HepG2 (cell line): ENCODE results near the gene CIAPIN1. TPM values are rescaled to one million over a fixed set of nuclear protein-coding genes. Genes with fewer than 3 reads are reported as not detected.

Experiments used
- ARNT2 ChIP-seq: sonication (generic); formaldehyde crosslinking; IDR thresholded peaks from 2 replicates; pipeline ENCODE4 v1.8.0; 2022; ENCODE audit warnings: mild to moderate bottlenecking, low read depth, missing genetic modification reagents, moderate library complexity
- ATF7-NPFF ChIP-seq: sonication (generic); formaldehyde crosslinking; IDR thresholded peaks from 2 replicates; pipeline ENCODE4 v1.8.1; 2023; ENCODE audit warnings: mild to moderate bottlenecking, low read depth, missing genetic modification reagents, moderate library complexity
- KLF13 ChIP-seq: sonication (generic); formaldehyde crosslinking; IDR thresholded peaks from 2 replicates; pipeline ENCODE4 v1.4.0; 2020; ENCODE audit warnings: mild to moderate bottlenecking, missing genetic modification reagents
- KMT2B ChIP-seq: IDR thresholded peaks from 2 replicates; pipeline ENCODE4 v1.6.1; 2016; ENCODE audit warnings: missing genetic modification reagents, missing compliant biosample characterization
- MTA1 ChIP-seq: sonication (generic); formaldehyde crosslinking; IDR thresholded peaks from 2 replicates; pipeline ENCODE4 v1.4.0; 2020; ENCODE audit warnings: missing genetic modification reagents, mild to moderate bottlenecking, borderline replicate concordance
- NFAT5 ChIP-seq: sonication (generic); formaldehyde crosslinking; IDR thresholded peaks from 2 replicates; pipeline ENCODE4 v1.4.0; 2020; ENCODE audit warnings: missing genetic modification reagents
- PTBP1 ChIP-seq: fragments of 200-400 bp; formaldehyde crosslinking; IDR thresholded peaks from 2 replicates; pipeline ENCODE4 v1.6.1; 2018; ENCODE audit warnings: low read length, low read depth; ENCODE audit not compliant: poor library complexity, severe bottlenecking
- SMYD3 ChIP-seq: sonication (generic); formaldehyde crosslinking; IDR thresholded peaks from 2 replicates; pipeline ENCODE4 v1.8.1; 2023; ENCODE audit warnings: mild to moderate bottlenecking, missing genetic modification reagents
- SPEN ChIP-seq: sonication (generic); formaldehyde crosslinking; IDR thresholded peaks from 2 replicates; pipeline ENCODE4 v1.5.1; 2020; ENCODE audit warnings: low read depth, mild to moderate bottlenecking, missing genetic modification reagents
- TFDP2 ChIP-seq: sonication (generic); formaldehyde crosslinking; IDR thresholded peaks from 2 replicates; pipeline ENCODE4 v1.4.0; 2020; ENCODE audit warnings: missing genetic modification reagents
- ZMAT5 ChIP-seq: sonication (generic); formaldehyde crosslinking; IDR thresholded peaks from 2 replicates; pipeline ENCODE4 v1.5.0; 2020; ENCODE audit warnings: mild to moderate bottlenecking, low read depth, missing genetic modification reagents, borderline replicate concordance
- ZNF160 ChIP-seq: sonication (generic); formaldehyde crosslinking; IDR thresholded peaks from 2 replicates; pipeline ENCODE4 v1.8.0; 2022; ENCODE audit warnings: mild to moderate bottlenecking, inconsistent platforms, missing genetic modification reagents
- ZNF260 ChIP-seq: sonication (generic); formaldehyde crosslinking; IDR thresholded peaks from 2 replicates; pipeline ENCODE4 v1.4.0; 2020; ENCODE audit warnings: missing genetic modification reagents, low read depth, mild to moderate bottlenecking, borderline replicate concordance
- ZNF83 ChIP-seq: sonication (generic); formaldehyde crosslinking; IDR thresholded peaks from 2 replicates; pipeline ENCODE4 v1.4.0; 2020; ENCODE audit warnings: missing genetic modification reagents, mild to moderate bottlenecking, borderline replicate concordance
- polyA plus RNA-seq, 8 experiments: library from polyadenylated mRNA; depleted of rRNA in 3 of 8; stranded (reverse) in 7 of 8; unstranded in 1 of 8; fragments of >200 nt; fragmentation: Illumina TruSeq in 4 of 8; extraction: Trizol in 4 of 8; gene quantifications; 2 replicates each; pipeline versions ENCODE4 v1.2.1 to v1.2.3, GENCODE V29; 2011 to 2016; ENCODE audit warnings: low read depth in 4 of 8, missing spikeins in 1 of 8, mixed read lengths in 1 of 8; ENCODE audit not compliant: insufficient read depth in 1 of 8
- total RNA-seq, 5 experiments: library from RNA; depleted of rRNA; stranded (reverse); fragments of >200 nt; fragmentation: Illumina TruSeq; extraction: Trizol; gene quantifications; 2 replicates each; pipeline ENCODE4 v1.2.3, GENCODE V29; 2016; ENCODE audit warnings: low read depth in 1 of 5
- TF ChIP-seq, protein P1 (sequence below): IDR thresholded peaks from 2 replicates; pipeline ENCODE4 v1.6.1; 2016; ENCODE audit warnings: missing genetic modification reagents, missing compliant biosample characterization
- TF ChIP-seq, protein P2 (sequence below): sonication (generic); formaldehyde crosslinking; IDR thresholded peaks from 2 replicates; pipeline ENCODE4 v1.5.0; 2020; ENCODE audit warnings: missing genetic modification reagents
- TF ChIP-seq, protein P3 (sequence below): sonication (generic); formaldehyde crosslinking; conservative IDR thresholded peaks from 2 replicates; pipeline ENCODE4 v1.8.0; 2022; ENCODE audit warnings: mild to moderate bottlenecking, moderate library complexity, missing genetic modification reagents

The CIAPIN1 gene
- total and polyA plus RNA-seq, 2 of the 13 experiments (the other 11 are each of a cell fraction or from before 2014, with no cell fraction given), result 69.3 to 89.7 TPM

DNA sequence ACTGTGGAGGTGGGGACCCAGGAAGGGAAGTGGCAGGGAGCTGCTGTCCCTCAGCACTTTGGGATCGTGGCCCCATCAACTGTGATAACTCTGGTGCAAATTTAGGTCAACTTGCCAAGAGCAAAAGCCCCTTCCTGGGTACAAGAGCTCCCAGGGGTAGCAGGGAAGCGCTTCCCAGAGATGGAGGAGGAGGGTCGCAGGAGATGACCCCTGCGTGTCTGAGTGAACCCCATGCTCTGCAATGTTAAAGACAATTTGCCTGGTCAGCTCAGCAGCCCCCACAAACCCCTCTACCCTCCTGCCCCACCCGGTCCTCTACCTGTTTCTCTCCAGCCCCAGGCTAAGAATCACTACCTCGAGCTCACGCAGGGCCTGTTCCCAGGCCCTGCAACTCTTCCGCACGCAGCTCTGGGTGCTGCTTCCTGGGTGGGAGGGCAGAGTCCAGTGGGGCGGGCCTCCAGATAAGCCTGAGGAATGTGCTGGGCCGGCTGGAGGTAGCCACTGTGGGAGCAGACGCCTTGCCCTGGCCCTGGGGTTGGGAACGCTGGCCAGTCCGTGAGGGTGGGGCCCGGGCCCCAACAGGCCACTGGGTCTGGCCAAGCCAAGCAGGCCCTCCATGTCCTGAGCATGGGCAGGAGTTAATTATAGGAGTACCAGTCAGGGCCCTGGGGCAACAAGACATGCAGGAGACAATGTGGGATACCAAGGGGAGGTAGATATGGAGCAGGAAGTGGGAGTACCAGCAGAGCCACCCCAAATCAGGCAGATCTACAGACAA is 33.0 kb upstream of the CIAPIN1 start (continued):
- 0 out of 2 replicates have a peak, but pooled peaks have one; percentile 16 for TF ChIP-seq TFDP2 (CRISPR knock-in tag)
- TF ChIP-seq ZNF260, result peak; percentile 83; the same call in 1 of the 2 replicates
- TF ChIP-seq, protein P1, sequence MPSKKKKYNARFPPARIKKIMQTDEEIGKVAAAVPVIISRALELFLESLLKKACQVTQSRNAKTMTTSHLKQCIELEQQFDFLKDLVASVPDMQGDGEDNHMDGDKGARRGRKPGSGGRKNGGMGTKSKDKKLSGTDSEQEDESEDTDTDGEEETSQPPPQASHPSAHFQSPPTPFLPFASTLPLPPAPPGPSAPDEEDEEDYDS (CRISPR knock-in tag), result 0 out of 2 replicates have a peak, but pooled peaks have one; percentile 46
- peak; percentile 87; the same call in 1 of the 2 replicates for TF ChIP-seq KLF13 (CRISPR knock-in tag)
- TF ChIP-seq MTA1 (CRISPR knock-in tag), result peak; percentile 92
- peak; percentile 89; the same call in 1 of the 2 replicates for TF ChIP-seq ZNF83 (CRISPR knock-in tag)
- TF ChIP-seq ZMAT5 (CRISPR knock-in tag), result no peak
- TF ChIP-seq, protein P2, sequence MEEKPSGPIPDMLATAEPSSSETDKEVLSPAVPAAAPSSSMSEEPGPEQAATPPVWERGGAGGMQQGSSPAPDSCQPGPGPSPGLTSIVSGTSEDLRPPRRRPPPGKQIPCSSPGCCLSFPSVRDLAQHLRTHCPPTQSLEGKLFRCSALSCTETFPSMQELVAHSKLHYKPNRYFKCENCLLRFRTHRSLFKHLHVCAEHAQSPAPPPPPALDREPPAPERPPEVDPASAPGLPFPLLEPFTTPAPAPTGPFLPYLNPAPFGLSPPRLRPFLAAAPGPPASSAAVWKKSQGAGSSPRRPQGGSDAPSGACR (CRISPR knock-in tag), result peak; percentile 81; the same call in 1 of the 2 replicates
- 0 out of 2 replicates have a peak, but pooled peaks have one; percentile 45 for TF ChIP-seq ATF7-NPFF (CRISPR knock-in tag)
- peak; percentile 81 for TF ChIP-seq SPEN
- TF ChIP-seq KMT2B, result peak; percentile 51
- peak; percentile 87 for TF ChIP-seq PTBP1
- TF ChIP-seq ZNF160 (CRISPR knock-in tag), result 0 out of 2 replicates have a peak, but pooled peaks have one; percentile 23
- TF ChIP-seq NFAT5 (CRISPR knock-in tag), result 0 out of 2 replicates have a peak, but pooled peaks have one; percentile 41
- peak; percentile 76 for TF ChIP-seq SMYD3 (CRISPR knock-in tag)
- TF ChIP-seq, protein P3, sequence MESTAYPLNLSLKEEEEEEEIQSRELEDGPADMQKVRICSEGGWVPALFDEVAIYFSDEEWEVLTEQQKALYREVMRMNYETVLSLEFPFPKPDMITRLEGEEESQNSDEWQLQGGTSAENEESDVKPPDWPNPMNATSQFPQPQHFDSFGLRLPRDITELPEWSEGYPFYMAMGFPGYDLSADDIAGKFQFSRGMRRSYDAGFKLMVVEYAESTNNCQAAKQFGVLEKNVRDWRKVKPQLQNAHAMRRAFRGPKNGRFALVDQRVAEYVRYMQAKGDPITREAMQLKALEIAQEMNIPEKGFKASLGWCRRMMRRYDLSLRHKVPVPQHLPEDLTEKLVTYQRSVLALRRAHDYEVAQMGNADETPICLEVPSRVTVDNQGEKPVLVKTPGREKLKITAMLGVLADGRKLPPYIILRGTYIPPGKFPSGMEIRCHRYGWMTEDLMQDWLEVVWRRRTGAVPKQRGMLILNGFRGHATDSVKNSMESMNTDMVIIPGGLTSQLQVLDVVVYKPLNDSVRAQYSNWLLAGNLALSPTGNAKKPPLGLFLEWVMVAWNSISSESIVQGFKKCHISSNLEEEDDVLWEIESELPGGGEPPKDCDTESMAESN, result peak; percentile 51; the same call in 1 of the 2 replicates
- peak; percentile 53; the same call in 1 of the 2 replicates for TF ChIP-seq ARNT2 (CRISPR knock-in tag)
